Measurements from ENCODE around the gene APMAP. TPM values are rescaled to one million over a fixed set of nuclear protein-coding genes. Genes with fewer than 3 reads are reported as not detected.

Gene APMAP
- total RNA-seq, 1 donor from 2014 or later, result 95.2 TPM

DNA sequence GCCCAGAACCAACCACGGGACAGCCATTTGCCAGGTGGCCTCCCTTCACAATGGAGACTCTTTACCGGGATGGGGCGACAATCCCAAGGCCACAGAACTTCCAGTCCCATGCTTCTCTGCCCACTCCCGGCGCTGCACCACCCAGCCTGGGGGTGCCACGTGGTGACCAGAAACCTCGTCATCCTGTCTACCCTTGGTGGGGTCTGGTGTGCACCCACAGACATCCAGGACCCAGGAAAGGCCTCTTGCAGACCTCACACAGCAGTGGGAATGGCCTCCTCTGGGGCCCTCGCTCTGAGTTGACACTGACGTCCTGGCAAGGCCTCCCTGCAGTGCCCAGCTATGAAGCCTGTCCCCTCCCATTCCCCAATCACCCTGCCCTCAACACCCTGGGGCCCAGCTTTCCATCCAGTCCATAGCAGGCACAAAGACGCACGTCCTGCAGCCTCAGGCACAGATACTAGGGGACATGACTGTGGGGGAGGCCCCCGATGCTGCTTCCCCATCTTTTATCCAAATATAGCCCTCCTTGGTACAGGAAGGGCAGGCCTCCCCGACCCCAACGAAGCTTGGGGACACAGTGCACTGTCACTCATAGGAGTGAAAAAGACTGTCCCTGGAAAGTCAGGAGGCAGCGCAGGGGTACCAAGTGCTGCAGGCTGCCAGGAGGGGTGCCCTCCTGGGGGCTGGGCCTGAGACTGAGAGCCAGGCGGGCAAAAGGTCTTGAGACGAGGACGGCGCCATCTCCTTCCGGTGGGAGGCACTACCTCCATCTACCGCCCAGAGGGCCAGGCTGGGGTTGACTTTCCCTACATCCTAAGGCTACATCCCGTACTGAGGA lies 36.3 kb downstream of the APMAP start:
- Mint-ChIP-seq H3K27ac (ENCODE audit: unreplicated experiment) (no peak overlapping the region), H3K4me3 (ENCODE audit: unreplicated experiment) (no peak overlapping the region), H3K36me3 (ENCODE audit: low read depth, unreplicated experiment) (no peaks in the 10 kb centered on the region), H3K27me3 (ENCODE audit: unreplicated experiment) (peaks cover 1% of the 10 kb centered on the region), H3K9me3 (ENCODE audit: unreplicated experiment) (no peaks in the 10 kb centered on the region), H3K4me1 (ENCODE audit: unreplicated experiment) (no peaks in the 10 kb centered on the region)
- TF ChIP-seq, protein P1, sequence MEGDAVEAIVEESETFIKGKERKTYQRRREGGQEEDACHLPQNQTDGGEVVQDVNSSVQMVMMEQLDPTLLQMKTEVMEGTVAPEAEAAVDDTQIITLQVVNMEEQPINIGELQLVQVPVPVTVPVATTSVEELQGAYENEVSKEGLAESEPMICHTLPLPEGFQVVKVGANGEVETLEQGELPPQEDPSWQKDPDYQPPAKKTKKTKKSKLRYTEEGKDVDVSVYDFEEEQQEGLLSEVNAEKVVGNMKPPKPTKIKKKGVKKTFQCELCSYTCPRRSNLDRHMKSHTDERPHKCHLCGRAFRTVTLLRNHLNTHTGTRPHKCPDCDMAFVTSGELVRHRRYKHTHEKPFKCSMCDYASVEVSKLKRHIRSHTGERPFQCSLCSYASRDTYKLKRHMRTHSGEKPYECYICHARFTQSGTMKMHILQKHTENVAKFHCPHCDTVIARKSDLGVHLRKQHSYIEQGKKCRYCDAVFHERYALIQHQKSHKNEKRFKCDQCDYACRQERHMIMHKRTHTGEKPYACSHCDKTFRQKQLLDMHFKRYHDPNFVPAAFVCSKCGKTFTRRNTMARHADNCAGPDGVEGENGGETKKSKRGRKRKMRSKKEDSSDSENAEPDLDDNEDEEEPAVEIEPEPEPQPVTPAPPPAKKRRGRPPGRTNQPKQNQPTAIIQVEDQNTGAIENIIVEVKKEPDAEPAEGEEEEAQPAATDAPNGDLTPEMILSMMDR (IDR thresholded peaks at IDR 0.05; ENCODE audit: unreplicated experiment), result no peak
- DNase-seq (ENCODE audit: low spot score), result no peak

GRCh38 chr20:24955045-24955444 lies 37.5 kb downstream of the APMAP start:
- no peak for DNase-seq (ENCODE audit: low spot score)
- H3K27me3 Mint-ChIP-seq (ENCODE audit: unreplicated experiment), result peaks cover 1% of the 10 kb centered on the region
- no peaks in the 10 kb centered on the region for H3K9me3 Mint-ChIP-seq (ENCODE audit: unreplicated experiment)
- no peaks in the 10 kb centered on the region for H3K36me3 Mint-ChIP-seq (ENCODE audit: low read depth, unreplicated experiment)
- H3K4me3 Mint-ChIP-seq (ENCODE audit: unreplicated experiment), result no peak overlapping the region
- no peaks in the 10 kb centered on the region for H3K4me1 Mint-ChIP-seq (ENCODE audit: unreplicated experiment)
- no peak overlapping the region for H3K27ac Mint-ChIP-seq (ENCODE audit: unreplicated experiment)
- TF ChIP-seq, protein P1 (IDR thresholded peaks at IDR 0.05; ENCODE audit: unreplicated experiment), result no peak

DNA sequence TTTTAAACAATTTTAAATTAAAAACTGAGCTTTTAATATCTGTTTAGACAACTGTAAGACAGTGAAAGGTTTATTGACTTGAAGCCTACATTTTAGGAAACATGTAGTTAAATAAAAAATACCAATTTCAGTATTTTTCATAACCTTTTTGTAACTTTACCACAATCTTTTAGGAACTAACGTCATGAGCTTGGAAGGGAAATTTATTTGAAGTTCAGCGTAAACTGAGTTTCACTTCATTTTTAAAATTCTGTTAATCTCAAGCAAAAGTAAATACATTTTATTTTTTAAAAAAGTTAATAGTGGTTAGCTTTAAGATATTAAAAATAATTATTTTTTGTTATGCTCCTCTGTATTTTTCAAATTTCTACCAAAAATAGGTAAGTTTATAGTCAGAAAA lies 38.0 kb downstream of the APMAP start:
- Mint-ChIP-seq H3K27ac (ENCODE audit: unreplicated experiment) (no peak overlapping the region), H3K9me3 (ENCODE audit: unreplicated experiment) (no peaks in the 10 kb centered on the region), H3K36me3 (ENCODE audit: low read depth, unreplicated experiment) (no peaks in the 10 kb centered on the region), H3K4me1 (ENCODE audit: unreplicated experiment) (no peaks in the 10 kb centered on the region), H3K4me3 (ENCODE audit: unreplicated experiment) (no peak overlapping the region), H3K27me3 (ENCODE audit: unreplicated experiment) (peaks cover 5% of the 10 kb centered on the region)
- TF ChIP-seq, protein P1 (IDR thresholded peaks at IDR 0.05; ENCODE audit: unreplicated experiment), result no peak
- no peak for DNase-seq (ENCODE audit: low spot score)

- TF ChIP-seq, protein P1 (IDR thresholded peaks at IDR 0.05; ENCODE audit: unreplicated experiment), result no peak
- Mint-ChIP-seq H3K27me3 (ENCODE audit: unreplicated experiment) (peaks cover 7% of the 10 kb centered on the region), H3K27ac (ENCODE audit: unreplicated experiment) (no peak overlapping the region), H3K4me3 (ENCODE audit: unreplicated experiment) (no peak overlapping the region), H3K9me3 (ENCODE audit: unreplicated experiment) (no peaks in the 10 kb centered on the region), H3K36me3 (ENCODE audit: low read depth, unreplicated experiment) (no peaks in the 10 kb centered on the region), H3K4me1 (ENCODE audit: unreplicated experiment) (no peaks in the 10 kb centered on the region)
- no peak for DNase-seq (ENCODE audit: low spot score)
Observed at GRCh38 chr20:24954151-24954550, 38.4 kb downstream of the APMAP start.

DNA sequence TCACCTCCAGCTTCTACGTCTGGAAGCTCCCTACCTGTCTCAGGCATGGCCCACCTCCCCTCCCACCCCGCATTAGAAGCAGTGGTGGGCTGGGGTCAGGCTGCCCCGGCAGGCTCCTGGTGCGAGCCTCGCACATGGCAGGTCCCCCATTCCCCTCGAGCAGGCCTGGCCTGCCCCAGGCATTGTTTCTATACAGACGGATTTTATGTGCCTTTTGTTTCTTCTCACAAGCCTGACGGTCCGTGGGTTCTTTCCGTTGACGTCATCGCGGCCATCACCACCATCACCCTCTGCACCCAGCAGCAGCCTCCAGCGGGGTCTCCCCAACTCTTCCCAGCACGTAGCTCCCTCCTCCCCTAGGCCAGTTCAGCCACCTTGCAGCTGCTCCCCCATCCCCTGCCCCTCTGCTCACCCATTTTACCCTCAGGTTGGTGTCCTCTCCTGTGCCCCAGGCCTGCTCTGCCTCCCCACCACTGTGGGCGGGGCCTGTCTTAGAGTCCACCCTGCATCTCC lies 38.9 kb downstream of the APMAP start:
- Mint-ChIP-seq H3K36me3 (ENCODE audit: low read depth, unreplicated experiment) (no peaks in the 10 kb centered on the region), H3K4me1 (ENCODE audit: unreplicated experiment) (no peaks in the 10 kb centered on the region), H3K9me3 (ENCODE audit: unreplicated experiment) (no peaks in the 10 kb centered on the region), H3K27me3 (ENCODE audit: unreplicated experiment) (peaks cover 7% of the 10 kb centered on the region), H3K4me3 (ENCODE audit: unreplicated experiment) (no peak overlapping the region), H3K27ac (ENCODE audit: unreplicated experiment) (no peak overlapping the region)
- DNase-seq (ENCODE audit: low spot score), result no peak
- TF ChIP-seq, protein P1 (IDR thresholded peaks at IDR 0.05; ENCODE audit: unreplicated experiment), result no peak
